GM18867 (cell line): ENCODE data around the gene OR6C2.
"Not testable (repeated sequence)": the region's sequence is repeated elsewhere in the genome, so short reads cannot be mapped to it uniquely, and the experiment has no call there.

ENCODE experiments used
- ATAC-seq: cut with Tn5 transposase; IDR thresholded peaks from one replicate; pipeline ENCODE4 v1.9.1; 2021; ENCODE audit warnings: mild to moderate bottlenecking, moderate library complexity; ENCODE audit not compliant: unreplicated experiment

OR6C2 gene

DNA sequence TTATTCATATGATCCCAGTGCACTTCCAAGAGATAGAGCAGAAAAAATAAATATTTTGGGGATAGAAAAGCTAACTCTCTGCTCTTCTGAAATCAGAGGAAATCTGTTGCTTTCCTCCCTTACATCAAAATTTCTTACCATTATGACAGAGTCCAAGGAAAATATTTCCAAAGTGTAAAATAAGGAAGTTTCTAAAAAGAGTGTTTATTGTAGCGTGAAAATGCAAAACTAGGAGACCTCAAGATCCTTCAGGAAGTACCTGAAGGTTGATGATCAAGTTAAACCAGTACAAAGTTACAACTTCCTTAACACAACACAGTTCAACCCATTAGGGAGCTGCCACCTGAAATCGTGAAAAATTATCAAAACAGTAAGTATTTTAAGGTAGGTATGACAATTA, at the start of gene OR6C2:
Gene OR6C2 (plus strand): TSS at position 301 of the 400 bp plus-strand sequence. CDS start 8,138 bp downstream, outside the sequence.
- no peak for ATAC-seq

DNA sequence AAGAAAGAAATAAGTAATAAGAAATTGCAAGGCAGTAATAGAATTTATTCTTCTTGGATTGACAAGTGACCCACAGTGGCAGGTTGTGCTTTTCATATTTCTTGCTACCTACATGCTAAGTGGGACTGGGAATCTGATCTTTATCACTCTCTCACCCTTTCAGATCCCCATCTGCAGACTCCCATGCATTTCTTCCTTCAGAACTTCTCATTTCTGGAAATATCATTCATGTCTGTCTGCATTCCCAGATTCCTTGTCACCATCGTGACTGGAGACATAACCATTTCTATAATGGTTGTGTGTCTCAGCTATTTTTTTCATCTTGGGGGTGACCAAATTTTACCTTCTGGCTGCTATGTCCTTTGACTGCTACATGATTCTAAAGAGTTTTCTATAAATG, 47.5 kb upstream of the OR6C2 start:
- no peak for ATAC-seq

DNA sequence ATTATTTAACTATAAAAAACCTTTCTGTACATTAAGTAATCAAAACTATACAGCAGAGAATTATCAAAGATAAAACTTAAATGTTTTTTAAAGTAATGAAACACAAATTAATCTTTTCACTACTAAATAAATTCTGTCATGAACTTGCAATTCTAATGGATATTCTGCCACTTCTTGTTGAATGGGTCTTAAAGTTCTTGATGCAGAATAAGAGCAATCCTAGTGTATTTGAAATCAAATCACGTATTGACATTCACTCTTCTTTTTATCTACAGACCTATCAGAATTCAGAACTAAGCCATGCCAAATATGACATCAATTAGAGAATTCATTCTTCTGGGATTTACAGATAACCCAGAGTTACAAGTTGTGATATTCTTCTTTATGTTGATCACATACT, 43.6 kb upstream of the OR6C2 start, which contains the start of gene OR6C65:
Gene OR6C65 (plus strand): TSS at position 301 of the 400 bp plus-strand sequence. CDS start 0 bp downstream, at position 301.
- no peak for ATAC-seq

DNA sequence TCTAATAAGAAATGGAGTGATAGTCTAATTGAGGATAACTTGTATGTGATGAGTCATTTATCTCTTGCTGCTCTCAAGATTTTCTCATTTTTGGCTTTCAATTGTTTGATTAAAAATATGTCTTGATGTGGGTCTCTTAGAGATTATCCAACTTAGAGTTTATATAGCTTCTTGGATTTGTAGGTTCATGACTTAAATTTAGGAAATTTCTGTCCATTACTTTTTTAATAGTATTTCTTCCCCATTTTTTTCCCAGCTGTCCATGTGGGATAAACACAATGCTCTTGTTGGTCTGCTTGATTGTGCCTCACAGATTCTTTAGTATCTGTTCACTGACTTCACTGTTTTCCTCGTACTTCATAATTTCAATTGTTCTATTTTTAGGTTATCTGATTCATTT, 36.0 kb upstream of the OR6C2 start:
- no peak for ATAC-seq

DNA sequence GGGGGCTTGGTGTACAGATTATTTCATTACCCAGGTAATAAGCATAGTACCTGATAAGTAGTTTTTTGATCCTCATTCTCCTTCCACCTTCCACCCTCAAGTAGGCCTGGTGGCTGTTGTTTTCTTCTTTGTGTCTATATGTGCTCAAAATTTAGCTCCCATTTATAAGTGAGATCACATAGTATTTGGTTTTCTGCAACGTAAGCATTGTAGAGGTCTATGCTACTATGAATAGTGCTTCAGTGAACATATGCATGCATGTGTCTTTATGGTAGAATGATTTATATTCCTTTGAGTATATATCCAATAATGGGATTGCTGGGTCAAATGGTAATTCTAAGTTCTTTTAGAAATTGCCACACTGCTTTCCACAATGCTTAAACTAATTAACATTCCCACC, 34.7 kb upstream of the OR6C2 start:
- not testable (repeated sequence) for ATAC-seq

DNA sequence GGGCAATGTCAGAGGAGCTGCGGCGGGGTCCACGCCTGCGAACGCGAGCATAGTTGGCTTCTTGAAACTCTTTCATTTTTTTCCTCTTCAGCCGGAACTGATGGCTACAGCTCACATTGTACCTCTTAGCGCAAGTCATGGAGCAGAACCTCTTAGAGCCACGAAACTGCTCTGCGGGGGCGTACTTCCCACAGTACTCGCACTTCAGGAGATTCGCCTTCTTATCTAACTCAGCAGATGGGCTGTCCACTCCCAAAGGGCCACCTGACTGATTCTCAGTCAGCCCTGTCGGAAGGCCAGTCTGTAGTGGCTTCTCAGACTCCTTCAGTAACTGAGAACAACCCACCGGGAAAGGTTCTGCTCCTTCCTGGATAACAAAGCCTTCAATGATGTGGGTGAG, 31.7 kb upstream of the OR6C2 start:
- ATAC-seq = not testable (repeated sequence)

DNA sequence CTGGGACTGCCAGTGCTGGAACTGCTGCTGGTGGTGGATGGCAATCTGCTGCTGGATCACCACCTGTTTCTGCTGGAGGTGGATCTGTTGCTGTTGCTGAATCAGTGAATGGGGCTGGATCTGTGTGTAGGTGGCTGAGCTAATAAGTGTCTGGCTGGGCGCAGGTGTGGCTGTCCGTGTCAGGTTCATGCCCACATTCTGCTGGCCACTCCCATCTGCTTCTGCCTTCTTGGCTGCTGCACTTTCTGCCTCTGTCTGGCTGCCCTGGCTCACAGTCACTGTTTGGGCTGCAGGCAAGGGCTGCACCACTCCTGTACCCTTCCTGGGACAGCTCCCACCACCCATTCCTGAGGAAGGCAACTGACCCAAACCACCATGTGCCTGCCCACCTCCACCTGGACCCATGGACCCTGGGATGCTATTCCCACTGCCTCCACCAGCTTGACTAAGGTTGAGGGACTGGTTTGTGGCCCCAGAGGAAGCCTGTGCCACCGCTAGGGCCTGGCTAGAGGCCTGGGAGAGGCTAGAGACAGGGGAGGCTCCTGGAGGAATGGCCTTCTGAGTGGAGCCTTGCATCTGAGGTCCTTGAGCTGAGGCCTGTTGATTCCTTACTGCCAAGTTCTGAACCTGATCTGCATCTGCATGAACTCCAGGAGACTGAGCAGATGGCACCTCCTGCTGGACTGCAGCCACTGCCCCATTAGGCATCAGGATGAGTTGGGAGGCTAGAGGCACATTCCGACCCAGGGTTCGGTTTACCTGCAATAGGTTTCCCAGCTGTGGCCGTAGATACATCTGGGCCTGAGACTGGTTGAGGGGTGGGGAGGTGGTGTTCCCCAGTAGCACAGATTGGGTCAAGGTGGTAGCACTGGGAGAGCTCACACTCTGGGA, 30.1 kb upstream of the OR6C2 start:
- not testable (repeated sequence) for ATAC-seq

DNA sequence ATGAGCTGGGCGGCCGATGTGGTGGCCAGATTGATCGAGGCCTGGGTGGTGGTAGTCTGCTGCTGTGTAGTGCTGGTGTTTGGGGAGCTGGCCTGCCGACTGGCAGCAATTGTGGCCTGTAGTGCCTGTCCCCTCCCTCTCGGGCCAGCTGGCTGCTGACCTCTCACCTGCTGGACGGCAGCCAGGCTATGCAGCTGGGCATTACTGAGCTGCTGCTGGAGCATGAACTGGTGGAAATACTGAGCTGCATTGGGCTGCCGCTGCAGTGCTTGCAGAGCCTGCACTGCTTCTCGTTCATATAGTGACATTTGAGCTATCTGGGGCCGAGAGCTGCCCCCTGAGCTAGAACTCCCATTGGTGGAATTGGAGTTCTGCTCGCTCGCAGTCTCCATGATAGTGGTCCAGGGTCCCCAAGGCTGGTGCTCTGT, 29.5 kb upstream of the OR6C2 start:
- ATAC-seq = not testable (repeated sequence)

DNA sequence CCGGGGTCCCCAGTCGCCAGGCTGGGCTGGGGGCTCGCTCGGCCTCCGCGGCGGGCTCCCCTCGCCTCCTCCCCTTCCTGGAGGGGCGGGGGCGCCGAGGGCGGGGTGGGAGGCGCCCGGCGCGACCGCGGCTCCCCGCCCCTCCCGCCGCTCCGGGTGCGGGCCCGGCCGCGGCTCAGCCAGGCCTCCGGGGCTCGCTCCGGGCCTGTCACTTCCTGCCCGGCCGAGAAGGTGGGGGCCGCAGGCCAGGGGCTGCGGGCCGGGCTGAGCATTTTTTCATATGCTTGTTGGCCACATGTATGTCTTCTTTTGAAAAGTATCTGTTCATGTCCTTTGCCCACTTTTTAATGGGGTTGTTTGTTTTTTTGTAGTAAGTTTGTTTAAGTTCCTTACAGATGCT, 29.0 kb upstream of the OR6C2 start:
- ATAC-seq = peak; percentile 58

DNA sequence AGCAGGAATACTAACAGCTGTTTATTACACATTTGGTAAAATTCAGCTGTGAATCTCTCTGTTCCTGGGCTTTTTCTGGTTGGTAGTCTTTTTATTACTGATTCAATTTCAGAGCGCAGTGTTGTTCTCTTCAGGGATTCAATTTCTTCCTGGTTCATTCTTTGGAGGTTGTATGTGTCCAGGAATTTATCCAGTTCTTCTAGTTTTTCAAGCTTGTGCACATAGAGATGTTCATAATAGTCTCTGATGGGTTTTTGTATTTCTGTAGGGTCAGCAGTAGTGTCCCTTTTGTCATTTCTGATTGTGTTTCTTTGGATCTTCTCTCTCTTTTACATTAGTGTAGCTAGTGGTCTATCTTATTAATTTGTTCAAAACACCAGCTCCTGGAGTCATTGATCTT, 26.9 kb upstream of the OR6C2 start:
- no peak for ATAC-seq

DNA sequence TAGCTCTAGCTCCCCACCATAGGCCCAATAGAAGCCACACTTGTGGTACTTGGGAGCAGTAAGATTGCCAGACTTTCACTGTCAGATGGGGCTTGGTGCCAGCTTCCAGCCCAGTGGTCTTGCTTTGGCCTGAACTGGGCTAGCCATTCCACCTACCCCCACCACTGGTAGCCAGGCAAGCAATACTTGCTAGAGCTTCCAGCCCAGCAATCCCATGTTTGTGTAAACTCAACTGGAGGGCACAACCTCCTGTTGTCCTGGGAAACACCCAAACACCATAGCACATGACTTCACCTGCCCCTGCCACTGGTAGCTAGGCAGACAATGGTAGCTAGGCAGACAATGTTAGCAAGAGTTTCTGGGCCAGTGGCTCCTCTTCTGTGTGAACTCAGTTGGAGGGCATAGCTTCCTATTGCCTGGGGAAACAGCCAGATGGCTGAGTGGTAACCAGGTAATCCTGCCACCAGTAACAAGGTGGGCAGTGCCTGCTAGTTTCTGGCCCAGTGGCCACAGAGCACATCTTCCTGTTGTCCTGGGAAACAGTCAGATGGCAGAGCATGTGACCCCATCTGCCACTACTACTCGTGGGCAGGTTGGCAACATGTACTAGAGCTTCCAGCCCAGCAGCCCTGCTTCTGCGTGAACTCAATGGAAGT, 23.4 kb upstream of the OR6C2 start:
- no peak for ATAC-seq

DNA sequence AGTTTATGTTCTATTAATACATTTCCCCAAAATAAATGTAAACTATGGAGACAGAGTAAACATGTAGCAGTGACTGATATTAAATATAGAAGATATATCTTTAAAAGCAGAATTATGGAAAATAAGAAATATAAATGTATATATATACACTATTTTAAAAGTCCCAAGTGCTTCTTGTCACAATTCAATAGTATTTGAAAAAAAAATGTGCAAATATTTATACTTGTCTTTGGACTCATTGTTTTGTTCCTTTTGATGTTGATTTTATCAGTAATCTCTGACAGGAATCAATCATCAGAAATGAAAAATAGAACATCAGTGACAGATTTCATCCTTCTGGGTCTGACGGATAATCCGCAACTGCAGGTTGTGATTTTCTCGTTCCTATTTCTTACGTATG, 17.9 kb upstream of the OR6C2 start, which contains the start of gene OR6C76:
Gene OR6C76 (plus strand): TSS at position 301 of the 400 bp plus-strand sequence. CDS start 0 bp downstream, at position 301.
- ATAC-seq = no peak

DNA sequence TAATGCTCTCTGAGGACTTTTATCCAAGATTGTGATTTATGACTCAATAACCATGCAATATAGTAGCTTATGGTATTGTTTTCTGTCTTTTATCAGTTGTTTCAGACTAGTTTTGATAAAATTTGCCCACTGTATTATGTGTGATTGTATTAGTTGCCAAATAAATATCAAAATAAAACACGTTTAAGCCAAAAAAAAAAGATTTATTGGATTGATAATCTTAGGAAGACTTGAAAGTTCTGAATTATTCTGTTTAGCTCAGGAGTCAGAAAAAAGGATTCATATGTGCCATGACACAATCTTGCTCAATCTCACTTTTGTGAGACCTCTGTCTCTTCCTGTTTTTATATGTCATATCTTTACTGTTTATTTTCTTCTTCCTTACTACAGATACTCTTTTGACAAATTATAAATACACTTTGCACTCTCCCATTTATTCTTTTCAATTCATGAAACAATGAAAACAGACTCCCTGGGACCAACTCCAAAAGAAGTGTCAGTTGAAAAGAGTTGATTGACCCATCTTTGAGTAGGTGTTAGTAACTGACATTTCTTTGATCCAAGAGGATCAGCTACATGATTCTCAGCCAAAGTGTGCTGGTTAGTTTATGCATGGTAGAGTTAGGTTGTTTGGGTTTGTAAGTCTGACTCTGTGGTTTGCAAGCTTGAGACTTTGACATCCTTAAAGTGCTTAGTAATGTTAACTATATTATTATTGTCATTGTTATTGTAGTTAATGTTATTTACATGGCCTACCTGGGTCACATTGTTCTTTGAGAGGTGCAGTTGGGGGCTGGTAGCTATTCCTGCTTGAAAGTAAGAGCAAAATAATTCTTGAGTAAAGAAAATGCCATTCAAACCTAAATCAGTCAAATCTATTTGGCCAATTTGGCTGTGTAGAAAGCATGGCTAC, 15.3 kb upstream of the OR6C2 start:
- no peak for ATAC-seq

DNA sequence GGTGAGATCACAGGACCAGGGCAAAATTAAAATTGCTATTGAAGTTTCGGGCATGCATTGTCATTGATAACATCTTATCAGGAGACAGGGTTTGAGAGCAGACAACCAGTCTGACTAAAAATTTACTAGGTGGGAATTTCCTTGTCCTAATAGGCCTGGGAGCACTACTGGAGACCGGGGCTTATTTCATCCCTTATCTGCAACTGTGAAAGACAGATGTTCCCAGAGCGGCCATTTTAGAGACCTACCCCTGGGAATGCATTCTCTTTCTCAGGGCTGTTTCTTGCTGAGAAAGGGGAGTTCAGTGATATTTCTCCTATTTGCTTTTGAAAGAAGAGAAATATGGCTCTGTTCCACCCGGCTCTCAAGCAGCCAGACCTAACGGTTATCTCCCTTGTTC, 2.6 kb upstream of the OR6C2 start:
- ATAC-seq = not testable (repeated sequence)

DNA sequence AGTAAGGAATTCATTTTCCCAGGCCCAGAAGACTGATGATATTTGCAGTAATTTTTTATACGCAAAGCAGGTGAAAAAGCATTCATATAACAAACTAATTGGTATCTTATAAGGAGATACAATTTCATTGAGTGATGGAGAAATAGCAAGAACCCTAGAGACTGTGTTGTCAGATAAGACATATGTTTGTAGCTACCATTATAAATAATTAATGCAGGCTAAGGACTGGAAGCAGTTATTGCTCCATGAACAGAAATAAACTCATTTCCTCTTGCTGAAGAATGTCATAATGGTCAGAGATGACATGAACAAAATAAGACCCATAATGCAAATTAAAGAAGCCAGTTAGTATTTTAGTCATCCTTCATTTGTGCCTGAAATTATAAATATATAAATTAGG, 1.5 kb downstream of the OR6C2 start:
- no peak for ATAC-seq

DNA sequence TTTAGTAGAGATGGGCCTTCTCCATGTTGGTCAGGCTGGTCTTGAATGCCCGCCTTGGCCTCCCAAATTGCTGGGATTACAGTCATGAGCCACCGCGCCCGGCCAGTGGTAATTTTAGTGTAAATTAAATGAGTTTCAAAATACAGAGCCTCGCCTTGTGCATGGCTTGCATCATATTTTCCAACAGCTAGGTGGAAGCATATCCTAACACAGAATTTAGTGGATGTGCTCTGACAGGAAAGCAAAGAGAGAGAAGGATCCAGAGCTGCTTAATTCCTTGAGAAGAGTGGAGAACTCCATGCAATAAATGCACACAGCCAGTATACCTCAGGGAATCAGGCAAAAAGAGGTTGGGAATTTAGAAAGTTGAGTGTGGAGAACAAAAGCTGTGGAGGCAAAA, 2.5 kb downstream of the OR6C2 start:
- no peak for ATAC-seq

DNA sequence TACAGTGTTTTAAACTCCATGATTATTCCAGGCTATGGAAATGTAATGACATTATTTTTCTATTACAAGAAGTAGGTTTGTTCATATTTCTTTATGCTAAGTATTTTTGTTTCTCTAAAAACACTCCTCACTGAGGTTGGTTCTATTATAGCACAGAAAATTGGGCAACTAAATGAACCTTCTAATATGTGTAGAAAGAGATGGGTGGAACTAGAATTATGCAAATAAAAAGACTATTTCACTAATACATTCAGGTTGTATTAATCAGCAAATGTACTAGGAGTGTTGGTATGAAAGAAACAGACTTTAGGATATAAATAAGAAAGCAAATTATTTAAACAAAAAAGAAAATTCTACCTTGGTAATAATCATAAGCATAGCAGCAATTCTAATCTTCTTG, 4.9 kb downstream of the OR6C2 start:
- no peak for ATAC-seq

DNA sequence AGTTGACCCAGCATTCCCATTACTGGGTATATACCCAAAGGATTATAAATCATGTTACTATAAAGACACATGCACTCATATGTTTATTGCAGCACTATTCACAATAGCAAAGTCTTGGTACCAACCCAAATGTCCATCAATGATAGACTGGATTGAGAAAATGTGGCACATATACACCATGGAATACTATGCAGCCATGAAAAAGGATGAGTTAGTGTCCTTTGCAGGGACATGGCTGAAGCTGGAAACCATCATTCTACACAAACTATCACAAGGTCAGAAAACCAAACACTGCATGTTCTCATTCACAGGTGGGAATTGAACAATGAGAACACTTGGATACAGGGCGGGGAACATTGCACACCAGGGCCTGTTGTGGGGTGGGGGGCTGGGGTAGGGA, 21.1 kb downstream of the OR6C2 start:
- ATAC-seq = not testable (repeated sequence)

DNA sequence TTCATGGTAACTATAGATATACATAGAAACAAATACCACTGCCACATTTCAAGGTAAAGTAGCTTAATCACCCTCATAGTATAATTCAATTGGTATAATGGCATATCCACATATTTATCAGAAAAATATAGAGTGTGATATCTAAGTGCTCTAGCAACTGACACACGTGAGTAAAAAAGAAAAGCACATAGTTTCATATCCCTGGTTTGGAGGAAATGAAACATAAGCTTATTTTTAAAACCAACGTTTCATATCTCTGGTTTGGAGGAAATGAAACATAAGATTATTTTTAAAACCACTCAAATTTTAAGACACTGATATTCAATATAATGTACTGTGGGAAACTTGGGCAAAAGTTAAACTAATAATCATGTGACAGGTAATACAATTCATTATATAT, 24.0 kb downstream of the OR6C2 start:
- ATAC-seq = peak; percentile 71

DNA sequence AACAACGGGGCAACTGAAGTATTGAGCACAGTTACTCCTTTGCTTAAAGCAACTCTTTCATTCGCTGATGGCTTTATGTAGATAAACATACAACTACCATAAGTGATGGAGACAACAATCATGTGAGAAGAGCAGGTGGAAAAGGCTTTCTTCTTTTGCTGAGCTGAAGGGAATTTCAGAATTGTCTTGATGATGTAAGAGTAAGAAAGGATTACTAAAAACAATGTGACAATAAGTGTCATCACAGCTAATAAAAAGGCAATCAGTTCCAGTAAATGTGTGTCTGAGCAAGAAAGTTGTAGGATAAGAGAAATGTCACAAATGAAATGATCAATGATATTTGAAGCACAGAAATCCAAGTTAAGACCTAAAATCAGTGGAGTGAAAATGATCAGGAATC, 25.4 kb downstream of the OR6C2 start:
- ATAC-seq = no peak
